ENCODE results near the gene ZSWIM1.
"Not testable (repeated sequence)": the region's sequence is repeated elsewhere in the genome, so short reads cannot be mapped to it uniquely, and the experiment has no call there.

ZSWIM1 gene

GRCh38 chr20:45909817-45910669 lies 29.0 kb downstream of the ZSWIM1 start:
- no peak for DNase-seq

GRCh38 chr20:45910670-45911485 lies 29.9 kb downstream of the ZSWIM1 start:
- peak; percentile 93 for DNase-seq

GRCh38 chr20:45911486-45912343 lies 30.7 kb downstream of the ZSWIM1 start, which contains the start of gene PLTP:
TSS of gene PLTP (minus strand) at chr20:45912155. CDS start at chr20:45911452, 703 bp downstream.
- DNase-seq, result no peak

GRCh38 chr20:45912344-45912682 lies 31.3 kb downstream of the ZSWIM1 start:
- DNase-seq, result no peak

- no peak for DNase-seq
Measured at GRCh38 chr20:45913116-45913515, 32.1 kb downstream of the ZSWIM1 start.

- DNase-seq, result no peak
Measured at GRCh38 chr20:45917790-45918141, 36.7 kb downstream of the ZSWIM1 start.

- DNase-seq, result no peak
Measured at GRCh38 chr20:45918182-45918737, 37.2 kb downstream of the ZSWIM1 start.

- no peak for DNase-seq
Measured at GRCh38 chr20:45918779-45919537, 37.9 kb downstream of the ZSWIM1 start.

- DNase-seq, result peak; percentile 26
Measured at GRCh38 chr20:45919542-45920399, 38.7 kb downstream of the ZSWIM1 start.

- DNase-seq, result no peak
Measured at GRCh38 chr20:45920462-45921336, 39.7 kb downstream of the ZSWIM1 start.

- no peak for DNase-seq
Measured at GRCh38 chr20:45921337-45922189, 40.5 kb downstream of the ZSWIM1 start.

- DNase-seq, result no peak
Measured at GRCh38 chr20:45924391-45925261, 43.6 kb downstream of the ZSWIM1 start.

- no peak for DNase-seq
Measured at GRCh38 chr20:45925821-45926506, 44.9 kb downstream of the ZSWIM1 start.

GRCh38 chr20:45926731-45927070 lies 45.7 kb downstream of the ZSWIM1 start:
- no peak for DNase-seq

GRCh38 chr20:45927071-45927878 lies 46.2 kb downstream of the ZSWIM1 start:
- no peak for DNase-seq

- DNase-seq, result not testable (repeated sequence)
Measured at GRCh38 chr20:45931680-45932079, 50.7 kb downstream of the ZSWIM1 start.
